Ishikawa (cell line): ENCODE measurements around the gene SLC35E1.

Experiments used
- CEBPB ChIP-seq: IDR thresholded peaks from 2 replicates; pipeline ENCODE4 v1.6.1; 2012
- CREB1 ChIP-seq: IDR thresholded peaks from 2 replicates; pipeline ENCODE4 v1.6.1; 2012; ENCODE audit warnings: low read depth
- EGR1 ChIP-seq: IDR thresholded peaks from 2 replicates; pipeline ENCODE4 v1.6.1; 2012
- EP300 ChIP-seq: IDR thresholded peaks from 2 replicates; pipeline ENCODE4 v1.6.1; 2012; ENCODE audit warnings: borderline replicate concordance
- FOXM1 ChIP-seq: IDR thresholded peaks from 2 replicates; pipeline ENCODE4 v1.6.1; 2012; ENCODE audit warnings: low read depth, borderline replicate concordance
- NFIC ChIP-seq: IDR thresholded peaks from 2 replicates; pipeline ENCODE4 v1.6.1; 2012
- RAD21 ChIP-seq: IDR thresholded peaks from 2 replicates; pipeline ENCODE4 v1.6.1; 2012; ENCODE audit warnings: low read depth
- REST ChIP-seq: IDR thresholded peaks from 2 replicates; pipeline ENCODE4 v1.6.1; 2012; ENCODE audit warnings: low read depth, mild to moderate bottlenecking
- TAF1 ChIP-seq: IDR thresholded peaks from 2 replicates; pipeline ENCODE4 v1.6.1; 2012; ENCODE audit warnings: low read depth, mild to moderate bottlenecking
- TCF12 ChIP-seq: IDR thresholded peaks from 2 replicates; pipeline ENCODE4 v1.6.1; 2012; ENCODE audit warnings: low read depth
- TEAD4 ChIP-seq: IDR thresholded peaks from 2 replicates; pipeline ENCODE4 v1.6.1; 2012
- USF1 ChIP-seq: IDR thresholded peaks from 2 replicates; pipeline ENCODE4 v1.6.1; 2012
- YY1 ChIP-seq: IDR thresholded peaks from 2 replicates; pipeline ENCODE4 v1.6.1; 2012; ENCODE audit warnings: low read depth
- ZBTB7A ChIP-seq: IDR thresholded peaks from 2 replicates; pipeline ENCODE4 v1.6.1; 2012; ENCODE audit warnings: low read depth
- TF ChIP-seq, protein P1 (sequence below): IDR thresholded peaks from 2 replicates; pipeline ENCODE4 v1.6.1; 2012

The SLC35E1 gene

GRCh38 chr19:16590876-16591802 is 18.9 kb upstream of the SLC35E1 start:
- TF ChIP-seq NFIC (no peak), CEBPB (no peak), FOXM1 (no peak), EP300 (no peak), TCF12 (no peak), RAD21 (no peak), EGR1 (no peak), YY1 (no peak), USF1 (no peak)
- TF ChIP-seq, protein P1, sequence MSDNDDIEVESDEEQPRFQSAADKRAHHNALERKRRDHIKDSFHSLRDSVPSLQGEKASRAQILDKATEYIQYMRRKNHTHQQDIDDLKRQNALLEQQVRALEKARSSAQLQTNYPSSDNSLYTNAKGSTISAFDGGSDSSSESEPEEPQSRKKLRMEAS: no peak

DNA sequence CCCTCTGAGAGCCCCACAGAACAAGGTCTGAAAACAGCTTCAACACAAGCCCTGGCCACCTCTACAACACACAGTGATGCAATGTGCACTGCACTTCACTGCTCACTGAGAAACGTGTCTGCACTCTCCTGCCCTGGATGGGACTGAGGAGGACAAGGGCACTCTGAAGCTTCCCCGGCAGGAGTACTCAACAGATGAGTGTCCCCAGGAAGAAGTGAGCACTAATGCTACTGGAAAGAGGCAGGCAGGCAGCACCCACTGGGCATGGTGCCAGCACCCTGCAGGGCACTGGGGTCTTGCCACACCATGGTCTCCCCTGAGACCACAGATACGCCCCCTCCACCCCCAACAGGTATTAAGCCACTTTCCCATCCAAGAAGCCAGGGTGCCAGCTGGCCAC is 17.7 kb upstream of the SLC35E1 start:
- TF ChIP-seq NFIC (peak; percentile 67), TEAD4 (no peak)
- TF ChIP-seq, protein P1: no peak

GRCh38 chr19:16588824-16589577 is 16.8 kb upstream of the SLC35E1 start:
- TF ChIP-seq CREB1: no peak
- no peak for TF ChIP-seq YY1
- TF ChIP-seq NFIC: peak; percentile 65

GRCh38 chr19:16587833-16588823 is 15.9 kb upstream of the SLC35E1 start:
- TF ChIP-seq CREB1 (no peak), YY1 (no peak), TEAD4 (no peak), RAD21 (no peak), USF1 (no peak)
- TF ChIP-seq, protein P1: no peak

DNA sequence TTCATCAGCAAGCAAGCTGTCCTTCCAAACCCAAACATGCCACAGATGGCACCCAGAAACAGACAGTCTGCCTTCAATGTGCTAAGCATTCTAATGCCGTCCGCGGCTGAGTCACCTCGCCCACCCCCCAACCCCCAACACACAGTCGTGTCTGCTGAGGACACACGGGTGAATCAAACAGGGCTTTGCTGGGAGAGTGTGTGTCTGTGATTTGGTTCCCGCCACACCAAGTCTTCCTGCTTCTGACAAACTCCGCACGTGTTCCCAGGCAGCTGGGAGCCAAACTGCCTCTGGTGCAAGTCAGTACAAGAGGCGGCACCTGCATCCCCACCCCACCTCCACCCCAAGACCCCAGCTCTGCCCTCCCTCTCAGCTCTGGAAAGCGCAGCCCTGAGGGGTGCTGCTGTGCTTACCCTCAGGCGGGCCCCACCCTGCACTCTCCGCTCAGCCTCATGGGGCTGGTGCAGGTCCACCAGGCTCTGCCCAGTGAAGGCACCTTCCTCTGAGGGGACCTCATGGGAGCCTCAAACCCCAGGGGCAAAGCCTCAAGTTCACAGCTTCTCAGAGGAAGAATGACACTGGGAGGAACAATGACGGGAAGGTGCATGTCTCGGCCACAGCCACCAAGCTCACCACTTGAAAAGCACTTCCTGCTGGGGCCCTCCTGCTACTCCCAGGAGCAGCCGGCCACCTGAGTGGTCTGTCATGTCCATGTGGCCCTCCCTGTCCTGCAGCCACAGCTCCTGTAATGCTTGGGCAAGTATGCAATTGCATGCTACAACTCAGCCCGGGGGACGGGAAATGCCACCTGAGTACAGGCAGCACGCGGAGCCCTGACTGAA is 15.0 kb upstream of the SLC35E1 start:
- TF ChIP-seq USF1: no peak
- TF ChIP-seq EP300: no peak
- no peak for TF ChIP-seq ZBTB7A
- TF ChIP-seq TCF12: no peak
- no peak for TF ChIP-seq EGR1
- no peak for TF ChIP-seq YY1
- TF ChIP-seq TAF1: no peak
- TF ChIP-seq RAD21: no peak
- no peak for TF ChIP-seq TEAD4
- TF ChIP-seq REST: no peak

DNA sequence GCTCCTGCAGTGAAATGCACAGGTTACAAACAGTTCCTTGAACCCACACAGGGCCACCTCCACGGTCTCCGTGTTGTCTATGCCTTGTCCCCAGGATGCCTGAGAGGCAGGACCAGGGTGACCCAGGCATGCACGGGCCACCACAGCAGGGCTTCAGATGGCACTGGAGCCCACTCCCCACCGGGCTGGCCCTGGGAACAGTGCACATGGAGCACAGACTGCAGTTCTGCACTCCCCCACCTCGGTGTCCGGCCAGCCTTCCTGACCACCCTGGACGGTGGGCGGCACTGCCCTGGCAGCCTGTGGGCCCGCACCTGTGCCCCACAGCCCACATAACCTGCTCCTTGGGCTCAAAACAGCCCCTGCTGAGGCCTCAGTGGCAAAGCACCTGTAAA is 14.3 kb upstream of the SLC35E1 start:
- TF ChIP-seq CREB1: no peak
- TF ChIP-seq EGR1: no peak
